ENCODE measurements around the gene SLFNL1.

The SLFNL1 gene

DNA sequence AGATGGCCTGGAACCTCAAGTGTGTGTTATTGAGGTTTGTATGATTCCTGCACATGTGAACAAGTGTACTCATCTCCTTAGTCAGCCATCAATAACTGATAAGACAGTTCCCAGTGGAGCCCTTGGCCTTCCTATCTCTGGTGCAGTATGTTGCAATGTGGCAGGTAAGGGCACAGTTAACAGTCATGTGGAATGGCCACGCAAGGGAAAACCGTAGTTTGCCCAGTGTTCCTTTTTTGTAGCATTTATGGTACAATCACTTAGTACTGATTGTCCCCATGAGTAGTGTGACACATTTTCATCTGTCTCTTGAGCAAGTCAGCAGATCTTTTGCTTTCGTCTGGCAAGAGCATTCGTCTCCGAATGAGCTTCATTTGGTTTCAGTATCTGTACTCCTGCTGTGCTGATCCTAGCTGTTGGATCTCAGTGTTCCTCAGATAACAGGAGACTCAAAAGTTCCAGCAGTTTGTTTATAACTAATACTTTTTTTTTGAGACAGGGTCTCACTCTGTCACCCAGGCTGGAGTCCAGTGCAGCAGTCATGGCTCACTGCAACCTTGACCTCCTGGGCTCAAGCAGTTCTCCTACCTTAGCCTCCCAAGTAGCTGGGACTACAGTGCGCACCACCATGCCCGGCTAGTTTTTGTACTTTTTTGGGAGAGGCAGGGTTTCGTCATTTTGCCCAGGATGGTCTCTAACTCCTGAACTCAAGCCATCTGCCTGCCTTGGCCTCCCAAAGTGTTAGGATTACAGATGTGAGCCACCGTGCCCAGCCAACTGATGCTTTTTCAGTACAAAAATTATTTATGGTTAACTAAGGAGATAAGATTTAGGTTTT is 33.9 kb downstream of the SLFNL1 start:
- peak overlapping the region; percentile 99 for H3K4me2 ChIP-seq (ENCODE audit: low read depth, low read length, poor library complexity, severe bottlenecking)

DNA sequence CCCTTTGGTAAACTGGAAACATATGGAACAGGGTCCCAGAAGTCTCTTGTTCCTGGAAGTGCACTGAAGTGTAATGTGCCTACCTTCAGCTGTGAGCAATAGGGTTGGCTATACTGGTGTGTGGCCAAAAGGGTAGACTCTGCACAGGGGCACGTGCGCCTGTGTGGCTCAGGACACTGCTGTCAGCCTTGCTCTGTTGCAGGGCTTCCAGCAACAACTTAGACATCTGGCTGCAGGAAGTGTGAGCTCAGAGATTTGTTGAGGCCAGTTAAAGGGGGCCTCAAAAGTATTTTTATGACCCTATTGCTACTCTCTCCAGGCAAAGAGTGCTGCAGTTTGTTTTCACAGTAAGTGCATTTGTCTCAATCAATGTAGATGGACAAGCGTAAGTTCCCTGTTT is 34.6 kb downstream of the SLFNL1 start:
- Histone ChIP-seq H3K9ac (ENCODE audit: low read depth, low read length, poor library complexity, severe bottlenecking) (no peak overlapping the region), H3K4me1 (ENCODE audit: insufficient read depth, low read length, poor library complexity, severe bottlenecking) (peaks cover 57% of the 10 kb centered on the region), H3K79me2 (ENCODE audit: insufficient read depth, low read length) (peaks cover 67% of the 10 kb centered on the region), H3K9me3 (ENCODE audit: insufficient read depth, low read depth, low read length) (no peaks in the 10 kb centered on the region), H3K4me2 (ENCODE audit: low read depth, low read length, poor library complexity, severe bottlenecking) (peak overlapping the region; percentile 99), H3K36me3 (ENCODE audit: insufficient read depth, low read length) (peaks cover 85% of the 10 kb centered on the region), H3K27me3 (ENCODE audit: insufficient read depth, low read length, poor library complexity, severe bottlenecking) (no peaks in the 10 kb centered on the region), H4K20me1 (ENCODE audit: insufficient read depth, low read length, poor library complexity, severe bottlenecking) (peaks cover 46% of the 10 kb centered on the region), H3K4me3 (ENCODE audit: low read length, poor library complexity, severe bottlenecking) (peak overlapping the region; percentile 36), H3F3A (ENCODE audit: low read depth) (no peaks in the 10 kb centered on the region), H2AFZ (ENCODE audit: low read length) (no peak overlapping the region), H3K9me2 (replicated peaks; ENCODE audit: low read depth, low read length) (no peaks in the 10 kb centered on the region)
- TF ChIP-seq, protein P1, sequence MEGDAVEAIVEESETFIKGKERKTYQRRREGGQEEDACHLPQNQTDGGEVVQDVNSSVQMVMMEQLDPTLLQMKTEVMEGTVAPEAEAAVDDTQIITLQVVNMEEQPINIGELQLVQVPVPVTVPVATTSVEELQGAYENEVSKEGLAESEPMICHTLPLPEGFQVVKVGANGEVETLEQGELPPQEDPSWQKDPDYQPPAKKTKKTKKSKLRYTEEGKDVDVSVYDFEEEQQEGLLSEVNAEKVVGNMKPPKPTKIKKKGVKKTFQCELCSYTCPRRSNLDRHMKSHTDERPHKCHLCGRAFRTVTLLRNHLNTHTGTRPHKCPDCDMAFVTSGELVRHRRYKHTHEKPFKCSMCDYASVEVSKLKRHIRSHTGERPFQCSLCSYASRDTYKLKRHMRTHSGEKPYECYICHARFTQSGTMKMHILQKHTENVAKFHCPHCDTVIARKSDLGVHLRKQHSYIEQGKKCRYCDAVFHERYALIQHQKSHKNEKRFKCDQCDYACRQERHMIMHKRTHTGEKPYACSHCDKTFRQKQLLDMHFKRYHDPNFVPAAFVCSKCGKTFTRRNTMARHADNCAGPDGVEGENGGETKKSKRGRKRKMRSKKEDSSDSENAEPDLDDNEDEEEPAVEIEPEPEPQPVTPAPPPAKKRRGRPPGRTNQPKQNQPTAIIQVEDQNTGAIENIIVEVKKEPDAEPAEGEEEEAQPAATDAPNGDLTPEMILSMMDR (conservative IDR thresholded peaks at IDR 0.05; ENCODE audit: low read length): no peak
- no peak for TF ChIP-seq EZH2phosphoT487 (IDR thresholded peaks at IDR 0.05; ENCODE audit: borderline replicate concordance)

More for the DNA sequence above, 33.9 kb downstream of the SLFNL1 start:
- H3K79me2 ChIP-seq (ENCODE audit: insufficient read depth, low read length): peaks cover 65% of the 10 kb centered on the region
- H4K20me1 ChIP-seq (ENCODE audit: insufficient read depth, low read length, poor library complexity, severe bottlenecking): peaks cover 39% of the 10 kb centered on the region
- no peak overlapping the region for H2AFZ ChIP-seq (ENCODE audit: low read length)
- no peak for TF ChIP-seq EZH2phosphoT487 (IDR thresholded peaks at IDR 0.05; ENCODE audit: borderline replicate concordance)
- TF ChIP-seq, protein P1 (conservative IDR thresholded peaks at IDR 0.05; ENCODE audit: low read length): no peak
- no peaks in the 10 kb centered on the region for H3F3A ChIP-seq (ENCODE audit: low read depth)
- H3K27me3 ChIP-seq (ENCODE audit: insufficient read depth, low read length, poor library complexity, severe bottlenecking): no peaks in the 10 kb centered on the region
- H3K4me1 ChIP-seq (ENCODE audit: insufficient read depth, low read length, poor library complexity, severe bottlenecking): peaks cover 50% of the 10 kb centered on the region
- peak overlapping the region; percentile 36 for H3K4me3 ChIP-seq (ENCODE audit: low read length, poor library complexity, severe bottlenecking)
- H3K9me3 ChIP-seq (ENCODE audit: insufficient read depth, low read depth, low read length): no peaks in the 10 kb centered on the region
- no peaks in the 10 kb centered on the region for H3K9me2 ChIP-seq (replicated peaks; ENCODE audit: low read depth, low read length)
- H3K9ac ChIP-seq (ENCODE audit: low read depth, low read length, poor library complexity, severe bottlenecking): no peak overlapping the region
- peaks cover 92% of the 10 kb centered on the region for H3K36me3 ChIP-seq (ENCODE audit: insufficient read depth, low read length)

DNA sequence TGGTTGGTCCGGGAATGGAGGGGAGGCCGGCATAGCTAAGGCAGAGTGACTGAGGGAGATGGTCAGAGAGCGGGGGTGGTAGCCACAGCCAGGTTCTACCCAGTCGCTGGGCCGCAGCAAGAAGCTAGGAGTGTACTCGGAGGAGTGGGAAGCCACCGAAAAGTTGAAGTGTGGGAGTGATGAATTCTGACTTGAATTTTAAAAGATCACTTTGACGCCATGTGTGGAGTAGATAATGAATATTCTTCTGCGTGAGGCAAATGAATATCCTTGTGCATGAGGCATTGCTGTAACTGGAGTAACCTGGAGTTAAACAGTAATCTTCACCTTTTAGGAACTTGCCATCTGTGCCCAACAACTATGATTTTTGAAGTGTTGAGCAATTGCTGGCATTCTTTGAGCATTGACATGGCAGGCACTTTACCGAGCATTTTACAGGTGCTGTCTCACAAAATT is 35.2 kb downstream of the SLFNL1 start:
- peaks cover 79% of the 10 kb centered on the region for H3K36me3 ChIP-seq (ENCODE audit: insufficient read depth, low read length)
- TF ChIP-seq EZH2phosphoT487 (IDR thresholded peaks at IDR 0.05; ENCODE audit: borderline replicate concordance): no peak
- TF ChIP-seq, protein P1 (conservative IDR thresholded peaks at IDR 0.05; ENCODE audit: low read length): no peak

More for the DNA sequence above, 35.2 kb downstream of the SLFNL1 start:
- Histone ChIP-seq H3K9me3 (ENCODE audit: insufficient read depth, low read depth, low read length) (no peaks in the 10 kb centered on the region), H3K4me3 (ENCODE audit: low read length, poor library complexity, severe bottlenecking) (no peak overlapping the region), H3K4me1 (ENCODE audit: insufficient read depth, low read length, poor library complexity, severe bottlenecking) (peaks cover 63% of the 10 kb centered on the region), H3K9ac (ENCODE audit: low read depth, low read length, poor library complexity, severe bottlenecking) (no peak overlapping the region), H3K9me2 (replicated peaks; ENCODE audit: low read depth, low read length) (no peaks in the 10 kb centered on the region), H4K20me1 (ENCODE audit: insufficient read depth, low read length, poor library complexity, severe bottlenecking) (peaks cover 52% of the 10 kb centered on the region), H3K79me2 (ENCODE audit: insufficient read depth, low read length) (peaks cover 67% of the 10 kb centered on the region), H3F3A (ENCODE audit: low read depth) (no peaks in the 10 kb centered on the region), H2AFZ (ENCODE audit: low read length) (no peak overlapping the region), H3K4me2 (ENCODE audit: low read depth, low read length, poor library complexity, severe bottlenecking) (peak overlapping the region; percentile 99), H3K27me3 (ENCODE audit: insufficient read depth, low read length, poor library complexity, severe bottlenecking) (no peaks in the 10 kb centered on the region)
